Memory B cell (primary cell): ENCODE data around the gene LCN2.
"Not testable (repeated sequence)": the region's sequence is repeated elsewhere in the genome, so short reads cannot be mapped to it uniquely, and the experiment has no call there.

Experiments used
- ATAC-seq: fragments of 150-1000 bp; cut with Tn5 transposase; 2 replicates; pipeline ENCODE4 v1.10.0; 2021; ENCODE audit warnings: low read depth, mild to moderate bottlenecking, moderate library complexity
- DNase-seq, 2 donors: peaks; one replicate each; pipeline ENCODE4 v3.0.0; 2022; ENCODE audit warnings: low spot score in 2 of 2
- H3K27ac Mint-ChIP-seq: one replicate; pipeline ENCODE4 v1.8.0; 2022; ENCODE audit warnings: mild to moderate bottlenecking, moderate library complexity, mixed read lengths
- H3K27me3 Mint-ChIP-seq: one replicate; pipeline ENCODE4 v1.8.0; 2022; ENCODE audit warnings: mixed read lengths
- H3K36me3 Mint-ChIP-seq: one replicate; pipeline ENCODE4 v1.8.0; 2022; ENCODE audit warnings: mild to moderate bottlenecking, mixed read lengths
- H3K4me1 Mint-ChIP-seq: one replicate; pipeline ENCODE4 v1.8.0; 2022; ENCODE audit warnings: mixed read lengths
- H3K4me3 Mint-ChIP-seq: one replicate; pipeline ENCODE4 v1.8.0; 2022; ENCODE audit warnings: mild to moderate bottlenecking, moderate library complexity, mixed read lengths
- H3K9me3 Mint-ChIP-seq: one replicate; pipeline ENCODE4 v1.8.0; 2022; ENCODE audit warnings: mixed read lengths

The LCN2 gene

GRCh38 chr9:128169492-128169891, 20.2 kb downstream of the LCN2 start:
- Mint-ChIP-seq H3K27me3 (no peaks in the 10 kb centered on the region), H3K9me3 (no peaks in the 10 kb centered on the region), H3K4me1 (no peaks in the 10 kb centered on the region), H3K27ac (no peak overlapping the region), H3K4me3 (no peak overlapping the region), H3K36me3 (peaks cover 19% of the 10 kb centered on the region)
- ATAC-seq (no peak), DNase-seq (no peak)

- Mint-ChIP-seq H3K27ac (peak overlapping the region; percentile 24), H3K4me1 (no peaks in the 10 kb centered on the region), H3K36me3 (peaks cover 19% of the 10 kb centered on the region), H3K4me3 (no peak overlapping the region), H3K9me3 (no peaks in the 10 kb centered on the region), H3K27me3 (no peaks in the 10 kb centered on the region)
- no peak for ATAC-seq
- DNase-seq = no peak
Observed at GRCh38 chr9:128169925-128170324, 20.7 kb downstream of the LCN2 start.

DNA sequence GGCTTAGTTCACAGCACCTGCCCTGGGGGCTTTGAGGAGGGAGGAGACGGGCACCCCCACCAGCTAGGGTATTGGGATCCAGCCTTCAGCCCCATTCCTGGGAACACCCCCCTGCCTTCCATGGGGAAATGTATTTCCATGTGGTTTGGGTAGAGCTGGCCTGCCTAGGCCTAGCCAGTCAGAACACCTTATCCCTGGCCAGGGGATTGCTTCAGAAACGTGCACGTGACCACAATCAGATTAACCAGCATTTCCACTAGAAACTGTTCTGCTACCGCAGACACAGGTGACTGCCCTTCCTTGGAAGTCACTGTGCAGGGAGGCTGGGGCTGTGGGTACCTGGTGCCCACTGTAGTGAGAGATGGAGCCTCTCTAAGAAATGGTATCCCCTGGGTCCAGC, 24.8 kb downstream of the LCN2 start:
- peaks cover 10% of the 10 kb centered on the region for H3K36me3 Mint-ChIP-seq
- H3K4me3 Mint-ChIP-seq = no peak overlapping the region
- DNase-seq (no peak), ATAC-seq (no peak)
- no peak overlapping the region for H3K27ac Mint-ChIP-seq
- no peaks in the 10 kb centered on the region for H3K4me1 Mint-ChIP-seq
- no peaks in the 10 kb centered on the region for H3K9me3 Mint-ChIP-seq
- H3K27me3 Mint-ChIP-seq = no peaks in the 10 kb centered on the region

- DNase-seq = no peak
- H3K9me3 Mint-ChIP-seq = no peaks in the 10 kb centered on the region
- H3K36me3 Mint-ChIP-seq = peaks cover 9% of the 10 kb centered on the region
Observed at GRCh38 chr9:128175102-128175563, 25.9 kb downstream of the LCN2 start.

DNA sequence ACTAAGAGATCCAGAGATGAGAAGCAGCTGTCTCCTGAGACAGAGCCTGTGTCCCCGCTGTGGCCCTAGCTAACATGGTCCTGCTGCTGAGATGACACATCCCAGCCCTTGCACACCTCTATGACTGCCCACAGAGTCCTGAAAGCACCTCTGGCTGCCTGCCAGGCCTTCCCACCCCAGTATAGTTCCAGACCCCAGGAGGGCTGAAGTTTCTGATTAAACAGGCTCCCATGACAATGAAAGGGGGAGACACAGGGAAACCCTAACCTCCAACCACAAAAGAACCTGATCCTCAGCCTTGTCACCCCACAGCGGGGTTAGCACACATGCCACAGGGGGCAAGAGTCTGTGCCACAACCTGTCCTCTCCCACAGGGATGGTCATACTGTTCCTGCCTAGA, 26.5 kb downstream of the LCN2 start:
- no peaks in the 10 kb centered on the region for H3K4me1 Mint-ChIP-seq
- H3K27ac Mint-ChIP-seq = no peak overlapping the region
- H3K4me3 Mint-ChIP-seq = no peak overlapping the region
- H3K36me3 Mint-ChIP-seq = peaks cover 14% of the 10 kb centered on the region
- no peaks in the 10 kb centered on the region for H3K27me3 Mint-ChIP-seq
- H3K9me3 Mint-ChIP-seq = no peaks in the 10 kb centered on the region
- no peak for ATAC-seq
- no peak for DNase-seq

More at GRCh38 chr9:128175102-128175563, 25.9 kb downstream of the LCN2 start:
- Mint-ChIP-seq H3K27ac (no peak overlapping the region), H3K27me3 (no peaks in the 10 kb centered on the region), H3K4me1 (no peaks in the 10 kb centered on the region), H3K4me3 (no peak overlapping the region)
- ATAC-seq = no peak

- Mint-ChIP-seq H3K36me3 (peaks cover 23% of the 10 kb centered on the region), H3K27me3 (no peaks in the 10 kb centered on the region), H3K27ac (no peak overlapping the region), H3K4me1 (no peaks in the 10 kb centered on the region), H3K9me3 (no peaks in the 10 kb centered on the region), H3K4me3 (no peak overlapping the region)
- no peak for ATAC-seq
- no peak for DNase-seq
Observed at GRCh38 chr9:128178806-128179431, 29.7 kb downstream of the LCN2 start.

- Mint-ChIP-seq H3K4me1 (no peaks in the 10 kb centered on the region), H3K36me3 (peaks cover 23% of the 10 kb centered on the region), H3K27me3 (no peaks in the 10 kb centered on the region), H3K9me3 (no peaks in the 10 kb centered on the region), H3K27ac (no peak overlapping the region), H3K4me3 (no peak overlapping the region)
- ATAC-seq = no peak
- DNase-seq = no peak
Observed at GRCh38 chr9:128180001-128180400, 30.7 kb downstream of the LCN2 start.

GRCh38 chr9:128180447-128180846, 31.2 kb downstream of the LCN2 start:
- Mint-ChIP-seq H3K27me3 (no peaks in the 10 kb centered on the region), H3K4me3 (no peak overlapping the region), H3K4me1 (no peaks in the 10 kb centered on the region), H3K9me3 (no peaks in the 10 kb centered on the region), H3K27ac (no peak overlapping the region), H3K36me3 (peaks cover 23% of the 10 kb centered on the region)
- no peak for DNase-seq
- no peak for ATAC-seq

- peaks cover 27% of the 10 kb centered on the region for H3K36me3 Mint-ChIP-seq
- not testable (repeated sequence) for H3K4me1 Mint-ChIP-seq, H3K9me3 Mint-ChIP-seq, ATAC-seq, H3K27me3 Mint-ChIP-seq, DNase-seq, H3K4me3 Mint-ChIP-seq, H3K27ac Mint-ChIP-seq
Observed at GRCh38 chr9:128181480-128181879, 32.2 kb downstream of the LCN2 start.

DNA sequence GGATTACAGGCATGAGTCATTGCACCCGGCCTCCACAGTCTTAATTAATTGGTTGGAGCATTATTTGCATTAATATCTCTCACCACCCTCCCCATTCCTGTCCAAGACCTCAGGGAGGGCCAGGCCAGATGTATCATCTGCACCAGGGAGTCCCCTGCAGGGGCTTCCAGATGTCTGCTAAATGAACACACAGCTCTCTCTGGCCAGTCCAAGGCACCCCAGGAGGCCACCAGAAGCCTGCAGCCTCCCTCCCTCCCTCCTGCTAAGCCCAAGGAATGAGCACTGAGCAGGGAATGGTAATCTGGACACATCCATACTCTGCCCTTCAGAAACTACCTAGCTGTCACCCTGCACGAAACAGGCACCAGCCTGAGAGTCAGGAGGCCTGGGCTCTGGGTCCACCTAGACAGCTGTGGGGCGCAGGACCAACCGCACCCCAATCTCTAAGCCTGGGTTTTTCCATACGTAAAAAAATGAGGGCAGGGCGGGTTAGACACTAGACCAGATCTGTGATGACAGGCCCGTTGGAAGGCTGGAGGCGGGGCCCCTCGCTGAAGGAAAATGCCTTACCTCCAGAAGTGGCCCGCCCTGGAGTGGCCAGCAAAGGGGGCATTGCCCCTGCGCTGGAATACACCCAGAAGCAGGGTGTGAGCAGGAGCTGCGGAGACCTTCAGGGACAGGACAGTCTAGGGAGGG, 33.8 kb downstream of the LCN2 start:
- H3K27ac Mint-ChIP-seq = no peak overlapping the region
- H3K9me3 Mint-ChIP-seq = no peaks in the 10 kb centered on the region
- H3K4me1 Mint-ChIP-seq = peaks cover 7% of the 10 kb centered on the region
- H3K27me3 Mint-ChIP-seq = no peaks in the 10 kb centered on the region
- DNase-seq = no peak
- ATAC-seq = no peak
- no peak overlapping the region for H3K4me3 Mint-ChIP-seq
- peaks cover 29% of the 10 kb centered on the region for H3K36me3 Mint-ChIP-seq

DNA sequence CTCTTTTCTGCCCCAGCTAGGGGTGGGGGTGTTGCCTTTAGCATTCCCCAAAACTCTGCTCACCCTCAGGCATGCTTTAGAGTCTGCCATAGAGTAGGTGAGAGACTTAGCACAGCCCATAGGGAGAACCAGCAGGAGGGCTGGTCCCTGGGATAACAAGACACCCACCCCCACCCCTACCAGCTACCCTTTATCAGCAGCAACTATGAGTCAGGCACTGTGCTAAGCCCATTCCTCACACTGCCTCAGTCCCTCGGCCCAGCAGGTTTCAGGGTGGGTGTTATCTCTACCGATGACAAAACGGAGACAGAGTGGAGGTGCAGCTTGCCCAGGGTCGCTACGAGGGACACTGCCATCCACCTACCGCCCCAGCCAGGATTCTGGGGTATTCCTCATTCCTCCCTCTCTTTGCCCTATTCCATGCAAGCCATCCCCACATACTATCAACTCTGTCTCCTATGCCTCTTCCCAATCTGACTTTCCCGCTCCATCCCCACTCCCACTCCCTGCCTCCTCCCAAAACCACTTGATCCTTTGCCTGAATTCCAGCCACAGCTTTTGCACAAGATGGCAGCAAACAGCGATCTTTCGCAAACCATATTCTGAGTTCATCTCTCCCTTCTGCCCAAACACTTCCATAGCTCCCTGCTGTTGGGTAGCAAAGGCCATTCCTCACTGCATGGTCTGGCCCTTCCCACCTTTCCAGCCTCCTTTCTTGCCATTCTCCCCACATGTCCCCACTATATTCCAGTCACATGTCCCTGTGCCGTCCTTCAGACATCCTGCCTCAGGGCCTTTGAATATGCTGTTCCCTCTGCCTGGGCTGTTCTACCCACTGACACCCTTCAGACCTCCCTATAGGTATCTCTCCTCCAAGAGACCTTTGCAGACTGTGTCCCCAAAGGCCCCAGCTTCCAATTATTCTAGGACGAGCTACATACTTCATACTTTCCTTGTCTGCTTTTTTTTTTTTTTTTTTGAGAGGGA, 37.0 kb downstream of the LCN2 start:
- Mint-ChIP-seq H3K36me3 (peaks cover 21% of the 10 kb centered on the region), H3K4me1 (peaks cover 17% of the 10 kb centered on the region), H3K4me3 (no peak overlapping the region), H3K9me3 (no peaks in the 10 kb centered on the region), H3K27me3 (no peaks in the 10 kb centered on the region), H3K27ac (no peak overlapping the region)
- DNase-seq = no peak
- no peak for ATAC-seq

- no peak for ATAC-seq
- Mint-ChIP-seq H3K4me3 (no peak overlapping the region), H3K4me1 (peaks cover 17% of the 10 kb centered on the region), H3K36me3 (peaks cover 19% of the 10 kb centered on the region), H3K27ac (no peak overlapping the region), H3K27me3 (no peaks in the 10 kb centered on the region), H3K9me3 (no peaks in the 10 kb centered on the region)
- no peak for DNase-seq
Observed at GRCh38 chr9:128187361-128187760, 38.1 kb downstream of the LCN2 start.

GRCh38 chr9:128188209-128188608, 39.0 kb downstream of the LCN2 start:
- Mint-ChIP-seq H3K27me3 (no peaks in the 10 kb centered on the region), H3K27ac (no peak overlapping the region), H3K36me3 (peaks cover 14% of the 10 kb centered on the region), H3K4me3 (no peak overlapping the region), H3K4me1 (peaks cover 23% of the 10 kb centered on the region), H3K9me3 (no peaks in the 10 kb centered on the region)
- DNase-seq = no peak
- ATAC-seq = no peak

DNA sequence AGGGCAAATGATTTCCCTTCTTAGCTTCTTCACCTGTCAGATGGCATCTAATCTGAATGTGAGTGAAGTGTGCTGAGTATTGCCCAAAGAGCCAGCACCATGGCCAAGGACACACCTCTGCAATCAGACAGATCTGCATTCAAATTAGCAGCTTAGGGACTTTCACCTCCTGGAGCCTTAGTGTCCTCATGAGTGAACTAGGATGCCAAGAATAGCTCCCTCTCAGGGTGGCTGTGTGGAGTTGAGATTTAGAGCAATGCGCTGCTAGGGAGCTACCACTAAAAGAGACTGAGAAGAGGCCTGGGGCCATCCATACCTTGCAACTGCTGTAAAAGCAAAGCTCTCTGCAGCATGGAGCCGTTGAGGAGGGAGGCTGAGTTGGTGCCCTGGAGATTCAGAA, 40.8 kb downstream of the LCN2 start:
- H3K36me3 Mint-ChIP-seq = peaks cover 13% of the 10 kb centered on the region
- H3K27me3 Mint-ChIP-seq = no peaks in the 10 kb centered on the region
- no peak for DNase-seq
- no peaks in the 10 kb centered on the region for H3K9me3 Mint-ChIP-seq
- ATAC-seq = no peak
- peaks cover 23% of the 10 kb centered on the region for H3K4me1 Mint-ChIP-seq
- H3K4me3 Mint-ChIP-seq = peak overlapping the region; percentile 81
- H3K27ac Mint-ChIP-seq = peak overlapping the region; percentile 75
